Activated CD8-positive, alpha-beta memory T cell treated with anti-CD3 and anti-CD28 coated beads, Interleukin-2, amount 50 U/mL, for 1 hour (primary cell): ENCODE measurements around the gene SNRNP70.
A peak's percentile ranks its signal among the peaks of the same experiment; 100 is the strongest.
"Not testable (repeated sequence)": the region's sequence is repeated elsewhere in the genome, so short reads cannot be mapped to it uniquely, and the experiment has no call there.

Experiments
- DNase-seq: peaks from one replicate; pipeline ENCODE4 v3.0.0-alpha.2; 2020; ENCODE audit errors: extremely low read depth

The SNRNP70 gene

DNA sequence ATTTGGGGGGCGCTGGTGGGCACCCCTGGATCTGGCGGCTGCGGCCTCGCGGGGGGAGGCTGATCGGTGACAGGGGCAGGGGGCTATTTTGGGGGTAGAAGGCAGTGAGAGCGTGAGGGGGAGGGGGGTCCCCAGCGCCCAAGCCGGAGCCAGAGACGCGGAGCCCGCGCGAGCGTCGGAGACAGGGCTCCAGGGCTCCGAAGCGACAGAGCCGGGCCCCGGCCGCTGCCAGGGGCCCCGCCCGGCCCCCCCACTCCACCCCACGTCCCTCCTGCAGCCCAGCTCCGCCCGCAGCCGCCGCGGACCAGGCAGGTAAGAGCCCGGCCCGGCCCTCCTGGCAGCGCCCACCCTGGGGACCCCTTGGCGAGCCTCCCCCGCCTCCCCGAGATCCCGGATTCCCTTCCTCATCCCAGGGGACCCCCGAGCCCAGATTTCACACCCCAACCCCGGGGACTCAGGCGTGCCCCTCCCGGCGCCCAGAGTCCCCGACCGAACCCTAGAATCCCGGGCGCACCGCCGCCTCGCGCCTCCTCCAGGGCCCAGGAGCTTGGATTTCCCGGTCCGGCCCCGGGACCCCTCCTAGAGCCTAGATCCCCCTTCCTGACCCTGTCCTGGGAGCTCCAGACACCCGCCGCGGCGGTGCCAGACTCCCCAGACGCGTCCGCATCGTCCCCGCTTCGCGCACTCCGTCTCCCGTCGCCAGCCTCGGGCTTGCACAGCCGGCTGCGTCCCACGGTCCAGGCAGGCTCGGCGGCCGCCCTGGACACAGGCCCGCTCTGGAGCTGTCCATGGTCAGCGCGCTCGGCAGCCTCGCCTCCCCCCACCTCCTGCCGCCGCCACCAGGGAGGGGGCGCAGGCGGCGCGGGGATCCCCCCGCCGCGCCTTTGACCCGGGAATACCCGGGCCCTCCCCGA lies 34.4 kb downstream of the SNRNP70 start, which contains the start of gene PPFIA3:
Gene PPFIA3 (plus strand): TSS at position 134 of the 914 bp plus-strand sequence. CDS start 8,330 bp downstream, outside the sequence.
- no peak for DNase-seq

DNA sequence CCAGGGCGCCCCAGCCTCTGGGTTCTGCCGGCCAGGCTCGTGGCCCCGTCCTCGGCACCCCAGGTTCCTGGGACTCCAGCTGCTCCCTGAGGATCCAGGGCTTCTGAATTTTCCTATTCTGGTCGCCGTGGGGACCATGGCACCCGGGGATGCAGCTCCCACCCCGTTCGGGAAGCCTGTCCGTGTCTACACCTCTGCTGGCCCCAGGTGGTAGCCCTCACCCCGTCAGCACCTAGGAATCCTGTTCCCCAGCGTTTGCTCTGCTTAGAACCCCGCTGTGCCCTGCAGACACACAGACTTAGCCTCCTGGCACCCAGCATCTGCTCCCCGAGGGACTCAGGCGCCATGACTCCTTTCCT lies 35.1 kb downstream of the SNRNP70 start:
- DNase-seq = no peak

DNA sequence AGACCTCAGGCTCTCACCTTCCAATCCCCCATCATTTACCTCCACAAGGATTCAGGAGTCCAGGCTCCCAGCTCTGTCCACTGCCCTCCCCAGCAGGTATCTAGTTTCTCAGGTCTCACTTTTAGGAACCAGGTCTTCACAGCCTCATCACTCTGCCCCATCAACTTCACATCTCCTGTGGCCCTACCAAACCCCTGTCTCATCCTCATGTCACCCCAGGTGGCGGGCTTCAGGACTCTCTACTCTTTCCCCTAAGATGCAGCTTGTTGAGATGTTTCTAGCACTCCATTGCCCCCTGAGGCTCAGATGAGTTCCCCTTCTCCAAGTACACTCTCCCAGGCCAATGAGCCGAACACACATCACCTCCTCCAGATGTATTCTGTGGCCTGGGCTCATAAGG lies 35.6 kb downstream of the SNRNP70 start:
- no peak for DNase-seq

DNA sequence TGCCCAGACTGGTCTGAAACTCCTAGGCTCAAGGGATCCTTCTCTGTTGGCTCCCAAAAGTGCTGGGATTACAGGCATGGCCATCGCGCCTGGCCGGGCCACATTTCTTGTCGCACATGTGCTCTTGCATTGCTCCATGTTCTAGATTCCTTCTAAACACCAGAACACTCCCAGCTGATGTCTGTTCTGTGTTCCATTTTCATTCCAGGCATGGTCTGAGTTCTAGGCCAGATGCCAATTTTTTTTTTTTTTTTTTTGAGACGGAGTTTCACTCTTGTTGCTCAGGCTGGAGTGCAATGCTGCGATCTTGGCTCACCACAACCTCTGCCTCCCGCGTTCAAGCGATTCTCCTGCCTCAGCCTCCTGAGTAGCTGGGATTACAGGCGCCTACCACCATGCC lies 36.6 kb downstream of the SNRNP70 start:
- not testable (repeated sequence) for DNase-seq

DNA sequence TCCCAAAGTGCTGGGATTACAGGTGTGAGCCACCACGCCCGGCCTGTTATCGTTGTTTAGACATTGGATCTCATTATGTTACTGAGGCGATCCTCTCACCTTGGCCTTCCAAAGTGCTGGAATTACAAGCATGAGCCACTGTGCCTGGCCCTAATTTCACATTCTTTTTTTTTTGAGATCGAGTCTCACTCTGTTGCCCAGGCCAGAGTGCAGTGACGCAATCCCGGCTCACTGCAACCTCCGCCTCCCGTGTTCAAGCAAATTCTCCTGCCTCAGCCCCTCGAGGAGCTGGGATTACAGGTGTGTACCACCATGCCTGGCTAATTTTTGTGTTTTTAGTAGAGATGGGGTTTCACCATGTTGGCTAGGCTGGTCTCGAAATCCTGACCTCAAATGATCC lies 38.0 kb downstream of the SNRNP70 start:
- not testable (repeated sequence) for DNase-seq

DNA sequence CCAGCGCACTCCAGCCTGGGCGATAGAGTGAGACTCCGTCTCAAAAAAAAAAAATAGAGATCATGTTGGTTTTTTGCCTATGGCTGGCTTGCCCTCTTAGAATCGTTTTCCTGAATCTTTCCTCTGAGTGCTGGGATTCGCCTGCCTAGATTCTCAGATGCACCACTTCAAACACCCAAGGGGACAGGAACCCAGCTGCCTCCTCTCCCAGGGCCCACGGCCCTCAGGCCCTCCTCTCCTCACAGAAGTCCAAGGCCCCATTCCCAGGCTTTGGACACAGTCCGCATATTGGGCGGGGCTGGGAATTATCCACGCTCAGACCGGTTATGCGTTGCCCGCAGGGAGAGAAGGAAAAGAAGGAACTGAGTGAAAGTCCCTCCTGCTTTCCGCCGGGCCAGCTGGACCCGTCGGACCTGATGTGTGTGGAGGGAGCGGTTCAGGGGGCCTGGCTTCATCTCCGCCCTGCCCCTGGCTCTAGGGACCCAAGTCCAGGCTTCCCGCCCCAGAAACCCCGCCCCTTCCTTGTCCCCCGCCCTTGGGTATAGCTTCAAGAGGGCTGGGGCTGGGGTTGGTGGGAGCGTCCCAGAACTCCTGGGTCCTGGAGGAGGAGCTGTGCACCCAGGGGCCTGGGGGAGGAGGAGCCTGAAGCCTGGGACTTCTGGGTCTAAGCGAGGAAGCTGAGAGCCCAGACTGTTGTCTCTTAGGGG lies 39.9 kb downstream of the SNRNP70 start:
- DNase-seq = no peak

DNA sequence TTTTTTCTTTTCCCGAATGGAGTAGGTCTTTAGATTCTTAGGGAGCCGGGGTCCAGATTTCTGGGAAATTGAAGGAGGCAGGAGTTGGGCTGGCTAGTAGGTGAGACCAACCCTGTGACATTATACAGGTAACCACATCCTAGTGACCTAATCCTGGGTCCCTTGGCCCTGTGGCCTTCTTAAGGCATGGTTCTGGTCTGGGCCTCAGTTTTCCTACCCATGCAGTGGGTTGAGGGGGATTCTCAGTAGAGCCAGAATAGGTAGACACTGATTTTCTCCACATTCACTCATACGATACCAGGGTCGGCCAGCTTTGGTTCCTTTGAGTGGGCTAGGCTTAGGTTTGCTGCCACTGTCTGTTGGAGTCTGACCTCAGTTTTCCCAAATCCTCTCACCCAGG lies 41.3 kb downstream of the SNRNP70 start:
- DNase-seq = no peak

DNA sequence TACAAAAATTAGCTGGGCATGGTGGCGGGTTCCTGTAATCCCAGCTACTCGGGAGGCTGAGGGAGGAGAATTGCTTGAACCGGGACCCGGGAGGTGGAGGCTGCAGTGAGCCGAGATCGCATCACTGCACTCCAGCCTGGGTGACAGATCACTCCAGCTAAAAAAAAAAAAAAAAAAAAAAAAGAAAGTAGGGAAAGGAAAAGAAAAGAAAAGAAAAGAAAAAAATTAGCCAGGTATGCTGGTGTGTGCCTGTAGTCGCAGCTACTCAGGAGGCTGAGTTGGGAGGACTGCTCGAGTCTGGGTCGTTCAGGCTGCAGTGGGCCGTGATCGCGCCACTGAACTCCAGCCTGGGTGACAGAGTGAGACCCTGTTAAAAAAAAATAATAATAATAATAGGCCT lies 42.0 kb downstream of the SNRNP70 start:
- not testable (repeated sequence) for DNase-seq

DNA sequence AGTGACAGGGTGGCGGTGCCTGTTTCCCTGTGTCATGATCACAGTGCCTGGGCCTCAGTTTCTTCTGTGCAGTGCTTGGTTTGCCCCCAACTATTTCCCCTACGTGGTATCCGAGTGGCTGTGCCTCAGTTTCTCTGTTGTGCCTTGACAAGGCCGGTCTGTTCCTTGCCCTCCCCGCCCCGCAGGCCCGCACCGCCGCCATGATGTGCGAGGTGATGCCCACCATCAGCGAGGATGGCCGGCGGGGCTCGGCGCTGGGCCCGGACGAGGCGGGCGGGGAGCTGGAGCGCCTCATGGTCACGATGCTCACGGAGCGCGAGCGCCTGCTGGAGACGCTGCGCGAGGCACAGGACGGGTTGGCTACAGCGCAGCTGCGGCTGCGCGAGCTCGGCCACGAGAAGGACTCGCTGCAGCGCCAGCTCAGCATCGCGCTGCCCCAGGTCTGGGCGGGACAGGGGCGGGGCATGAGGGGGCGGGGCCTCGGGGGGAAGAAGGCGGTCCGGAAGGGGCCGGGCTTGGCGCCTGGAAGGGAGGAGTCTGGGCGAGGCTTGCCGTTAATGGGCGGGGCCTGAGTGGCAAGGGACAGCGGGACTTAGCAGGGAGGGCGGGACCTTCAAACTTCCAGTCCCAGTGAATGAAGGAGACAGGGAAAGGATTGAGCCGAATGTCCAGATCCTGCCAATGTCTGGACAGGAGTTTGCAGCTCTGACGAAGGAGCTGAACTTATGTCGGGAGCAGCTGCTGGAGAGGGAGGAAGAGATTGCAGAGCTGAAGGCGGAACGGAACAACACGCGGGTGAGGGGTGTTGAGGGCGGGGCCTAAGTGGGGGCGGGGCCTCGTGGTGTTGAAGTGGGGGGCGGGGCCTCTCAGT lies 42.7 kb downstream of the SNRNP70 start:
- peak; percentile 82 for DNase-seq

DNA sequence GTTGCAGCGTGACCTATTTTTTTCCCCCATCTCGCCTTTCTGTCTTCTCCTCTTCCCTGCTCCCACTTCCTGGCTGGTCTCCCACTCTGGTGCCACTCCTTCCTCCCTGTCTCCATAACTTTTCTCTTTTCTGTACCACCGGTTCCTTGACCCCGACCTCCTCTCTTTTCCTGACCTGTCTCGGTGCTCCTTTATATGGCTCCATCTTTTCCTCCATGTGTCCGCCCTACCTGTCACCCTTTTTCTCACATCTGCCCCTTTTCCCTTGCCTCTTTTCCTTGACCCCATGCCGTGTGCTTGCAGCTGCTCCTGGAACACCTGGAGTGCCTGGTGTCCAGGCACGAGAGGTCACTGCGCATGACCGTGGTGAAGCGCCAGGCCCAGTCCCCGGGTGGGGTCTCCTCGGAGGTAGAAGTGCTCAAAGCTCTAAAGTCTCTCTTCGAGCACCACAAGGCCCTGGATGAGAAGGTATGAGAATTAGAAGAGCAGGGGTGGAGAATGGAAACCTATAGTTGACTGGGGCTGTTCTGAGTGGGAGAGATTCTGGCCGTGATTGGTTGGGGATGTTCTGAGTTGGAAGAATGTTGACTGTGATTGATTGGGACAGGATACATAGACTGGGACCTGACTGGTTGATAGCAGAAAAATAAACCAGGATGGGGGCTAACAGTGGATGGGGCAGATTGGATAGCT lies 43.4 kb downstream of the SNRNP70 start:
- DNase-seq = no peak

DNA sequence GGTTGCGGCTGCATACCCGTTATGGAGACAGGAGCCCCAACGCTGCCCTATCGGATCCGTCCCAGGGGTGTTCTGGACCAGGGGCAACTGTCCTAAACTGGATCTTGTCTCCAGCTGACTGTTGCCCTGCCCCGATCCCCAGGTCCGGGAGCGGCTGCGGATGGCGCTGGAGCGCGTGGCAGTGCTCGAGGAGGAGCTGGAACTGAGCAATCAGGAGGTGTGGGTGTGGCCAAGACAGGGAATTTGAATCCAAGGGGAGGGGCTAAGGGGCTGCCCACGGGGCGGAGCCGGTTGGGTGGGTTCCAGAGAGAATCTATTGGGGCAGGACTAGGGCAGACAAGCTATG lies 44.0 kb downstream of the SNRNP70 start:
- no peak for DNase-seq

DNA sequence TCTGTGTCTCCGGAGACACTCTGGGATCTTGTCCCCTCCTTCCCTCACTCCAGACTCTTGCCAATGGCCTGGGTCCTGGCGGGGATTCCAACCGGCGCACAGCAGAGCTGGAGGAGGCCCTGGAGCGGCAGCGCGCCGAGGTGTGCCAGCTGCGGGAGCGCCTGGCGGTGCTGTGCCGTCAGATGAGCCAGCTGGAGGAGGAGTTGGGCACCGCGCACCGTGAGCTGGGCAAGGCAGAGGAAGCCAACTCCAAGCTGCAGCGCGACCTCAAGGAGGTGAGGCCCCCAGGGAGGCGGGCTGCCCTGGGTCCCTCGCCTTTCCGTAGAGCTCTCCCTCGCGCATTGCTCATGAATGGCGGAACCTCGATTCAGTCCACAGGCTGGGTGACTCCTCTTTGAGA lies 45.1 kb downstream of the SNRNP70 start:
- DNase-seq = no peak

DNA sequence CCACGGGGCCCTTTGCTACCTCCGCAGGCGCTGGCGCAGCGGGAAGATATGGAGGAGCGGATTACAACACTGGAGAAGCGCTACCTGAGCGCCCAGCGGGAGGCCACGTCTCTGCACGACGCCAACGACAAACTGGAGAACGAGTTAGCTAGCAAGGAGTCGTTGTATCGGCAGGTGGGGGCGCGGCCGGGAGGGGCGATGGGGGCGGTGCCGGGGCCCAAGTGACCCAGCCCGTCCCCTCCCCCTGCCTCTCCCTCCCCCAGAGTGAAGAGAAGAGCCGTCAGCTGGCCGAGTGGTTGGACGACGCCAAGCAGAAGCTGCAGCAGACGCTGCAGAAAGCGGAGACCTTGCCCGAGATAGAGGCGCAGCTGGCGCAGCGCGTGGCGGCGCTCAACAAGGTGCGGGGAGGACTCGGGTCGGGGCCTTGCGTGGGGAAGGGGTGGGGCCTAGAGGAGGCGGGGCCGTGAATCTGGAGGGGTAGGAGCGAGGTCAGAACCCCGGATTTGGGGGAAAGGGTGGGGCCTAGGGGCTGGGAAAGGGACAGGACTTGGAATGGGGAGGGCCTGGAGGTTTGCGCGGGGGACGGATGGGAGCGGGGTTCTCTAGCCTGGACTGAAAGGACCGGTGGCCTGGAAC lies 47.8 kb downstream of the SNRNP70 start:
- DNase-seq = no peak

DNA sequence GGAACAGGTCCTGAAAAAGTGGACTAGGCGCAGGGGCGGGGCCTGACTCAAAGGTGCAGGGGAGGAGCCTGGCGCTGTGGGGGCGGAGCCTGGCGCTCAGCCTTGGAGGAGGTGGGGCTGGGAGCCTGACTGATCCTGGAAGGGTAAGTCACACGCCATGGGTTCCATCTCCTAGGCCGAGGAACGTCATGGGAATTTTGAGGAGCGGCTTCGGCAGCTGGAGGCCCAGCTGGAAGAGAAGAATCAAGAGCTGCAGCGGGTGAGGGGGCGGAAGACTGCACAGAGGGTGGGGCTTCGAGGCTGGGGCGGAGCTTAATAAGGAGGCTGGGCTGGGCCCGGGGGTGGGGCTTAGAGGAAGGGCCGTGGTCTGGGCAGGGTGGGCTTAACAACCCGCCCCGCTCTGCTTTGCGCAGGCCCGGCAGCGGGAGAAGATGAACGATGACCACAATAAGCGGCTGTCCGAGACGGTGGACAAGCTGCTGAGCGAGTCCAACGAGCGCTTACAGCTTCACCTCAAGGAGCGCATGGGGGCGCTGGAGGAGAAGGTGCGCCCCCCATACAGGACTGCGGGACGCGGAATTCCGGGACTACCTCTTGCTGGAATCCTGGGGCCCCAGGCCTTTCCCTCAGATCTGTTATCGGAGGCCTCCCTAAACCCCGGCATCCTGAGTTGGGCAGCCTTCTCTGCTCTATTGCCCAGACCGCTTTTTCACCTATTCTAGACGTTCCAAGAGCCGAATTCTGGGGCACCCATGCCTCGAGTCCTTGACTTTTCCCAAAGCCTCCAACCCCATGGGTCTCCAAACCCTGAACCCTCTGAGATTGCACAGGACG lies 48.6 kb downstream of the SNRNP70 start:
- no peak for DNase-seq

DNA sequence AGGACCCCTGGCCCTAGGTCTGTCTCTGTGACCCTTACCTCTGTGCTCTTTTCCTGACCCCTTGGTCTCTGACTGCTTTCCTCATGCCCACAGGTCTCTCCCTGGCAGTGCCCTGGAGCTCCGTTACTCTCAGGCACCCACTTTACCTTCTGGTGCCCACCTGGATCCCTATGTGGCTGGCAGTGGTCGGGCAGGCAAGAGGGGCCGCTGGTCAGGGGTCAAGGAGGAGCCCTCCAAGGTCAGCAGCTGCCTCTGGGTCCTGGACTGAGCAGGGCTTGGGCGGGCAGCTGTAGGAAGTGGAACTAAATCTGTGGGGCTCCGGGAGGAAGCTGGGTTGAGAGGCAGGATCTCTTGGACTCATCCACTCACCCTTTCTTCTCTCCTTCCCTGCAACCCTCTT lies 50.4 kb downstream of the SNRNP70 start:
- no peak for DNase-seq

DNA sequence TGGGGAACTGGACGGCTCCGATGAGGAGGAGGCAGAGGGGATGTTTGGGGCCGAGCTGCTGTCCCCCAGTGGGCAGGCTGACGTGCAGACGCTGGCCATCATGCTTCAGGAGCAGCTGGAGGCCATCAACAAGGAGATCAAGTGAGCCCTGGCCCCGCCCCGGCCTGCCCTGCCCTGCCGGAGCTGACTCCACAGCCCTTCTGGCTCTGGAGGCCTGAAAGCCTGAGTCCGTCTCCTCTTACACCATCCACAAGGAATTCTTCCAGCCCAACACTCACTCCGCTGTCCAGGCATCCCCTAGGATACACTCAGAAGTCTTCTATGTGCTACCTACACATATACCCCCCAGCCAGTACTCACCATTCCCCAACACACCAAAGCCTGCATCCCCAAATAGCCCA lies 51.5 kb downstream of the SNRNP70 start:
- DNase-seq = no peak

DNA sequence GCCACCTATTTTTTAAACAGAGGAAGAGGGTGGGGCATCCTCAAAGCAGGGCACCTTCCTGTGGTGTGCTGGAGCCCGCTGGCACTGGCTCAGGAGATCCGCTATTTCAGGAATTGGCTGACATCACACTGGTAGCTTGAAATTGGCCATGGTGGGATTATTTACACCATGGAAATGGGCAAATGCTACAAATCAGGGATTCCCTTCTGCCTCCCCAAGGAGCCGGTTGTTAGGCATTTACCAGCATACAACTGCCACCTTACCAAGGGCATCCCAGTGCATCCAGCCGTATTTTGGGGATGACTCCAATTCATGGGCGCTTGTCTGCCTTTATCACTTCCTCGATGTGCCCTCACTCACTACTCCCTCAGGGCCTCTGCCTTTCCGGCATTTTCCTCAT lies 55.7 kb downstream of the SNRNP70 start:
- no peak for DNase-seq

DNA sequence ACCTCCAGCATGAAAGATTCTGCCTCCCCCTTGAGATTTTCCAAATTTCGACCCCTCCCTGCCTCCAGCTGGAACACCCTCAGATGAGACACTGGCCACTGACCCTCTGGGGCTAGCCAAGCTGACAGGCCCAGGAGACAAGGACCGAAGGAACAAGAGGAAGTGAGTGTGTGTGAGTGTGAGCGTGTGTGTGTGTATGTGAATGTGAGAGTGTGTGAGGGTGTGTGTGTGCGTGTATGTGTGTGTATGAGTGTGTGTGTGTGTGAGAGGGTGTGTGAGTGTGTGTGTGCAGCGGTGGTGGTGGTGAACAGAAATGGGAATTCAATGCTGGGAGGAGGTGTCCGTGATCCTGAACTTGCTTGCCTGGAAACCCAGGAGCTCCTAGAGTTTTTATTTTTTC lies 56.1 kb downstream of the SNRNP70 start:
- no peak for DNase-seq

DNA sequence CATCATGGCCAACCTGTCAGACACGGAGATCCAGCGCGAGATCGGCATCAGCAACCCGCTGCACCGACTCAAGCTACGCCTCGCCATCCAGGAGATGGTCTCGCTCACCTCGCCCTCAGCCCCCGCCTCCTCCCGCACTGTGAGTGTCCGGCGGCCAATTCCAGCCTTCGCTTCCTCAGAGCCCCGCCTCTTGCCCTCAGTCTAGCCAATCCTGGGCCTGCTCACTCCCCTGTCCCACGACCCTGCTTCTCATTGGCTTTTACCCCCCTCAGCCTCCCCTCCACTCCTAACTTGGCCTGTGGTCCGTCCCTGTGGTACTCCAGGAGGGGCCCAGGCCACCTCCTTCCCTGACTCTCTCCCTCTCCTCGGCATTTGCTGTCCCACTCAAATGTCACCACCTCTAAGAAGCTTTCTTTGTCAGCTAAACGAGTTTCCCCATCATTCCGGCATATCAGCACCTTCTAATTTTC lies 57.6 kb downstream of the SNRNP70 start:
- no peak for DNase-seq
